ENCODE measurements around the gene SGSM1.
"Not testable (repeated sequence)": the region's sequence is repeated elsewhere in the genome, so short reads cannot be mapped to it uniquely, and the experiment has no call there.

Gene SGSM1

GRCh38 chr22:24809331-24809730 is 3.3 kb downstream of the SGSM1 start:
- no peak for DNase-seq

- no peak for DNase-seq
Measured at GRCh38 chr22:24810043-24810749, 4.2 kb downstream of the SGSM1 start.

- DNase-seq = no peak
Measured at GRCh38 chr22:24812950-24813775, 7.2 kb downstream of the SGSM1 start.

DNA sequence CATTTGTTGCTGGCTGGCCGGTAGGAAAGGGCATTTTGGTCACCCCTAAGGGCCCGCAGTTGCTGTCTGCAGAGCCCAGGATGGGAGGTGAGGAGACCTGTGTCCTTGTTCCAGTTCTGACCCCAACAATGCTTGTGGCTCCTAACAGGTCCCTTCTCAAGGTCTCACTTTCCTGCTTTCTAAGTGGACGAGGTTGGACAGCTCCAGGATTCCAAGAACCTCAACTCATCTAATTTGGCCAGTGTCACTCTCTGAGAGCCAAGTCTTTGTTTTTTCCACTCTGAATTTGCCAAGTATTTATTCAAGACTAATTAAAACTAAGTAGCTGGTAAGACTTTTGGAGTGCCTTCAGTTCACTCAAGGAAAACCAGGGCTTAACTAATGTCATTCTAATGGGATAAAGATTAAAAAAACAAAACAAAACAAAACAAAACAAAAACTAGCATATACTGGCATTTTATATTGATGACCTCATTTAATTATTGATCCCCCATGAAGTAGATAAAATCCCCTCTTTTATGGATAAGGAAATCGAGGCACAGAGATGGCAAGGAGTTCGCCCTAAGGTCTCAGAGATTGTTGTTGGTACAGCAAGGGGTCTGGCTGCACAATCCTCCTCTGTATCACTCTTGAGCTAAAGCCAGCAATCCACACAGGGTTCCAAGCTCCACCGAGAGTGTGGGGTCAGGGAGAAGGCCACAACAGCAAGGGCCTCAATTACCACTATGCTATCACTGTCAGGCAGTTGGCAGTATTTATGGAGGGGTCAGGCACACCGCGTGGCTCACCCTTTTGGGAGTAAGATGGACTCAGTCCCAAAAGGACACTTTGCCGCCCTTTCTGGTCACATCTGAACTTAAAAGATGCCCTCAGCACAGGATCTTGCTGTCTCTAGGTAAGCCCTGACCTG is 8.1 kb downstream of the SGSM1 start:
- no peak for DNase-seq

GRCh38 chr22:24816806-24817205 is 10.8 kb downstream of the SGSM1 start:
- no peak for DNase-seq

DNA sequence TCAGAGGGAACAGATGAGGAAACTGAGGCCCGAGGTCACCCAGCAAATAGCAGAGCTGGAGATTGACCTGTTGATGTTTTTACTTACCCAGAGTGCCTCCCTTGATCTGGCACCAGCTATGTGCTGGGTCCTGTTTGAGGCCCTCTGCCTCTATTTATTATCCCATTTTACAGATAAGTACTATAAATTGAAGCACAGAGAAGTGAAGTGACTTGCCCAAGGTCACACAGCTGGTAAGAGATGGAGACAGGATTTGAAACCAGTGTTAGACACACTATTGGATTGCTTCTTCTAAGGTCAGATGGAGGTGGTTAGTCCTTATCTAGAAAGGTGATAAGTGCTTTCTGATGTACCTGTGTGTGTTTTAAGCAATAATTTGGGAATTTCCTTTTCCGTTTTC is 13.5 kb downstream of the SGSM1 start:
- DNase-seq = no peak

DNA sequence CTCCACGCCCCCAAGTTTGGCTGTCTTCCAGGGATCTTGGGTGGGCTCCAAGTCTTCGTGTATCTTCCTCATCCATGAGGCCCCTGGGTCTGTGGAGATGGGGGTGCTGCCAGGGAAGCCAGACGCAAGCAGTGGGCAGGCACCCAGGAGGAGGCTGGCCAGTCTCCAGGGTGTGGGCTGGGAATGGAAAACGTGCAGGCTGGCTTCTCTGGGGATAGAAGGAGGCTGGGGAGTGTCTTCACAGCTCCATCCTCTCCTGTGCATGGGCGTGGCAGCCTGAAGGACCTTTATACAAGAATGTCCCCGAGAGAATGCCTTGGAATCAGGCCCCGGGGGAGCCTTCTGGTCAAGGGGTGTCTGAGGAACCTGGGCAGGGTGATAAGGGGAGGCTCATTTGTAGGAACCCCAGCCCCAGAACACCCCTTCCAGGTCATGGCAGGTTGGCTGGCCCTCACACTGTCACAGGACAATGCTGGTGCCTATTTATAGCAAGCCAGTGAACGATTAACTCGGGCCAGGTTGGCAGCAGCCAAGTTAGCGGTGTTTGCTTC is 14.0 kb downstream of the SGSM1 start:
- DNase-seq = no peak

DNA sequence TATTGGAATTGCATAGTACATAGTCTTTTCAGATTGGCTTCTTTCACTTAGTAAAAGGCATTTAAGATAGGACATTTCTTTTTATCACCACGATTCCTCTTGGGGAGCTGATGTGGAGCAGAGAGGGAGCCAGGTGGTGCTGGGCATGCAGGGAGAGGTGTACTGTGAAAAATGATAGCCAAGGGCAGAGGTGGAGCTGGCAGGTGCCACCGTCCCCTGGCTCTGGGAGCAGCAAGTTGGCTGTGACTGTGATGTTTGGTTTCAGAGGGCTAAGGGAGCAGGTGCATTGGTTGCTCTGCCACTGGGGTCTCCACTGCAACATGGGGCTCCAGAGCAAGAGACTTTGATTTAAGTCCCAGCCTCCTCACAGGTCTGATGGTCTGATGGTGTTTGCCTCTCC is 16.5 kb downstream of the SGSM1 start:
- DNase-seq = no peak

DNA sequence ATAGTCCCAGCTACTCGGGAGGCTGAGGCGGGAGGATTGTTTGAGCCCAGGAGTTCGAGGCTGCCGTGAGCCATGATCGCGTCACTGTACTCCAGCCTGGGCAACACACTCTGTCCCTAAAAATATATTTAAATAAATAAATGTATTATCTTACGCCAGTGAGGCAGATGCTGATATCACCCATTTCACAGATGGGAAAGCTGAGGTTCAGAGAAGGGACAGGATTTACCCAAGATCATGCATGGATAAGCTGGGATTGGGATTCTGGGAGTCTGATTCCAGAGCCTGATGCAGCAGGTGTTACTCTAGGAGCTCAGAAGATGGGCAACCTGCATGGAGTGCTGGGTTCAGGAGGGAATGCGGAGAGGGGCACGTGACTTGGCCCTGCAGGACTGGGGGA is 17.8 kb downstream of the SGSM1 start:
- no peak for DNase-seq

DNA sequence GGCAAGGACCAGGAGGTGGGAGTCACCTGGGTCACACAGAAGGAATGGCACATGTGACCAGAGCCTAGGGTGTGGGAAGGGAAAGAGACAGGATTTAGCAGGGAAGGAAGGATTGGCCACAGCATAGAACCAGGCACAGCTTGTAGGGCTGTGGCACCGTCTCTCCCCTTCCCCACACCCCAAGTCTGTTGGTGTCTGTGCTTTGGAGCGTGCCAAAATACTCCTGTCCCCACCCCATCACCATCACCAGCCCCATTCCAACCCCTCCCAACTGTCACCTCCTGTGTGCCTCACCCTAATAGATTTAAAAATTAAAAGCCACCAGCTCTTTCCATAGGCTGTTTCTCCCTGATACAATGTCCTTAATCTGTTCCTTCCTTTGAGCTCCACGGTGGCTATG is 18.2 kb downstream of the SGSM1 start:
- no peak for DNase-seq

DNA sequence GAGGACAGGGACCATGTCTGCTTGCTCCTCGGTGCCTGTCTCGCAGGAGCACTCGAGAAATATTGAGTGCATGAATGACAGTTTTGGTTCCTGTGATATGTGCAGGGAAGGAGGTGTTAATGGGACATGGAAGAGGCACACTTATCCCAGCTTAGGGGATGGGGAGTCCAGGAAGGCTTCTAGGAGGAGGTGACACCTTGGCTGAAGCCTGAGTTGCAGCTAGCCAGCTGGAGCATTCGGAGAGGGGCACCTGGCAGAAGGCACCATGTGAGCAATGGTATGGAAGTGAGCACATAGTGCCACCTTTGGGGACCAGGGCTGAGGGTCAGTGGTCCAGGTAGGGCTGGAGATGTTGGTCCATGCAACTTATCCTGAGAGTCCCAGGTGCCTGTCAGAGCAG is 18.9 kb downstream of the SGSM1 start:
- no peak for DNase-seq

DNA sequence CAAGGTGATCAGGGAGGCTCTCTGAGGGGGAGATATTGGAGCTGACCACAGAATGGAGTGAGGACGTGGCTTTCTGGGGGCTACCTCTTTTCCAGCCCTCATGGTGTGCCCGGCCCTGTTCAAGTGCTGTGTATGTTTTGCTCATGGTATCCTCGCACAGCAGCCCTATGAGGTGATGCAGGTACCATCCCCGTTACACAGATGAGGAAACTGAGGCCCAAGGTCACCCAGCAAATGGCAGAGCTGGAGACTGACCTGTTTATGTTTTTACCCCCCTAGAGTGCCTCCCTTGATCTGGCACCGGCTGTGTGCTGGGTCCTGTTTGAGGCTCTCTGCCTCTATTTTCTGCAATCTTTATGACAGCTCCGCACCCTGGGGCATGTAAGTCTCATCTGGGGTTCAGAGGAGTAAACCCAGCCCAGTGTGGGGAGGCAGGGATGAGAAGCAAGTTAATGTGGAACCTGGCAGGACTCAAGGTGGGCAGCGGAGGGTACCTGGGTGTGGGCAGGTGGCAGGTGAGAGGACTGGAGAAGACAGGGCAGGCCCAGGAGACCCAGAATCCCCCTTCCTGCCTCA is 20.8 kb downstream of the SGSM1 start:
- DNase-seq = no peak

DNA sequence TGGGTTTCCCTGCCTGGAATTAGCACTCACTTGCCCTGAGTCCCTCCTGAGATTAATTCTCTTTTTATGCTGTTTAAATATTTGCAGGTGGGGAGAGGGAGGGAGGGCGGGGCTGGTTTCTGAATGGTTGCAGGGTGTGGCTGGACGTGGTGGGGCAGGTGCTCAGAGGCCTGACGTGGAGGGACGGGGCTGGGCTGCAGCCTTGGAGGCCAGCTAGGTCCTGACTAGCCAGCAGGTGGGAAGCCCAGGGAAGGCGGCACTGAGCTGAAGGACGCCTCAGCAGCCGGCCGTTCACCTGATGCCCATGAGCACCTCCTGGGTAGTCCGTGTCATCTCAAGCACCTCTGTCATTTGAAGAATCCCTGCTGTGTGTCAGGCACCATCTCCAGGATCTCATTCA is 21.3 kb downstream of the SGSM1 start:
- DNase-seq = no peak

DNA sequence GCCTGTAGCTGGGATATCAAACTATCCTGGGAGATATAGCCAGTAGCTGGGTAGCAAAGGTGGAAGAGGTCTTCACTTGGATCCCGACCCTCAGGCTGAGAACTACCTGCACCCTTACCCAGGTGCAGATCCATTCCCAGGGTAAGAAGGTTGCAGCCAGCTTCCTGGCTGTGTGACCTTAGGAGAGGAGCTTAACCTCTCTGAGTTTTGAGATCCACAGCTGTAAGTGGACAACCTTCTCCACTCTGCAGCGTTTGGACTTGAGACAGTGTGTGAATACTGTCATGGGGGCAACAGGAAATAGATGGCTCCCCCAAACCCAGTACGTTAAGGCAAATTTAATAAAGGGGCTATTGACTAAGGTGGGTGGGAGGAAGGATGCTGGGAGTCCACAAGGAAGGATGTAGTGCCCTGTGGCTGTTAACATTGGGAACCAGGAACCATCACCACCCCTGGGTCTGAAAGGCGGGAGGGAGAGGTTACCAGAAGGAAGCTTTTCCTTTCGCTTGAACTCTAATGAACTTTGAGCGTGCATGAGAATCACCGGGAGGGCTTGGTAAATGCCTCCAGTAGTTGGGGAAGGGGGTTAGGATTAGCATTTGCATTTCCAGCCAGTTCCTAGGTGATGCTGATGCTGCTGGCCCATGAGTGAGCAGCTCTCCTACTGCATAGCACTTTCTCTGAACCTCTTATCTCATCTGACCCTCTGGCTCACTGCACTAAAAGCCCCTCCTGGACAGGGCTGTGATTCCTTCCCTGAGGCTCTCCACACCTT is 24.4 kb downstream of the SGSM1 start:
- DNase-seq = no peak

- DNase-seq = no peak
Measured at GRCh38 chr22:24831687-24832086, 25.7 kb downstream of the SGSM1 start.

DNA sequence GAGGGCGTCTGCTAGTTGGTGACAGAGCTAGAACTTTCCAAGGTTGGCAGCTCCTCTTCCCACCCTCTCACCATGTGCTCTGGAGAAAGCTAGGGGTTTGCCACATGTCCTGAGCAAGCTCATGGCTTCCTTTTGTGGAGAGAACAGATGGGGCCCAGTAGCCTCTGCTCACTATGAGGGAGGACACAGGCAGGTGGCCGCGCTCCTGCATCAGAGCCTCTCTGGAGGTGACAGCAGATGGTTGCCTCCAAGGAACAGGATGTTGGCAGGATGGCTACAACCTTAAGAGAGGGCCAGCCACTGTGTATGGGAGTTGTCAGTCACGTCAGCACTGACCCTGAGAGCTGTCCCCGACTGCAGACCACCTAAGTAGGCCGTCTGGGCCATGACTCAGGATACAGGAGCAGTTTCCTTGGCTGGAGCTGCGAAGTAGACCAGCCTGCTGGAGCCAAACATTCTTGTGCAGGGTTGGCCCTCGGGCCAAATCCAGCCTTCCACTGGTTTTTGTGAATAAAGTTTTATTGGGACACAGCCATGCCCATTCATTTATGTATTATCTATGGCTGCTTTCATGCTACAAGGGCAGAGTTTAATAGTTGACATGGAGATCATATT is 28.0 kb downstream of the SGSM1 start:
- no peak for DNase-seq

DNA sequence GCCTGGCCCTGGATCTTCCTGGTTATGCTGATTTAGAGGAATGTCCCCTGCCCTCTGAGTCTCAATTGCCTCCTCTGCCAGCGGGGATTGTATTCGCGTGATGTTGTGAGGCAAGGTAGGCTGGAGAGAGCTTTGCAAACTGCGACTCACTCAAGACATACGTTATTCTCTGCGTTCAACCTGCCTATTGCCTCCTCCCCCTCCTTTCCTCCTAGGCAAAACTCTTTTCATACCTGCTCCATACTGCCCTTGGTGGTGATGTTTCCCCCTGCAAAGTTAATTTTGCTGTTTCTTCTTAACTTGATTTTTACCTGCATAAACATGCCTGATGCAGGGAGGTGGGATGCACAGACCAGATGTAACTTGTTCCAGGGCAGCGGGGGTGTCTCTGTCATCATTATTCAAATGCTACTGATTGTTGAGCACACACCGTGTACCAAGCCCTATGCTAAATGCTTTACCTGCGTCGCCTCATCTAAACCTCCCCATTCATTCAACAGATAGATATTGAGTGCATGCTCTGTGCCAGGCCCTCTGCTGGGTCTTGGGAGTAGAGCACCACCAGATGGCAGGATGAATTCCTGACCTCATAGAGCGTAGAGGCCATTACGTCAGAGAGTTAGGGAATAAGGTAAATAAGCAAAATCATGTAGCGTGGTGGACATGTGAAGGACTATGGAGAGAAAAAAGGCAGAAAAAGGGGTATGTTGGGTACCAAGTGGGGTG is 29.0 kb downstream of the SGSM1 start:
- DNase-seq = no peak

- DNase-seq = no peak
Measured at GRCh38 chr22:24836282-24836681, 30.3 kb downstream of the SGSM1 start.

DNA sequence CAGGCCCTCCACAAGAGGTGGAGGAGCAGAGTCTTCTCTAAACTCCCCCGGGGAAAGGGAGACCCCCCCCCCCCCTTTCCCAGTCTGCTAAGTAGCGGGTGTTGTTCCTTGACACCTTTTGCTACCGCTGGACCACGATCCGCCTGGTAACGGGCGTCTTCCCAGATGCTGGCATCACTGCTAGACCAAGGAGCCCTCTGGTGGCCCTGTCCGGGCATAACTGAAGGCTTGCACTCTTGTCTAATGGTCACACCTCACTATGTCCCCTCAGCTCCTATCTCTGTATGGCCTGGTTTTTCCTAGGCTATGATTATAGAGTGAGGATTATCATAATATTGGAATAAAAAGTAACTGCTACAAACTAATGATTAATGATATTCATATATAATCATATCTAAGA is 31.5 kb downstream of the SGSM1 start:
- DNase-seq = not testable (repeated sequence)

DNA sequence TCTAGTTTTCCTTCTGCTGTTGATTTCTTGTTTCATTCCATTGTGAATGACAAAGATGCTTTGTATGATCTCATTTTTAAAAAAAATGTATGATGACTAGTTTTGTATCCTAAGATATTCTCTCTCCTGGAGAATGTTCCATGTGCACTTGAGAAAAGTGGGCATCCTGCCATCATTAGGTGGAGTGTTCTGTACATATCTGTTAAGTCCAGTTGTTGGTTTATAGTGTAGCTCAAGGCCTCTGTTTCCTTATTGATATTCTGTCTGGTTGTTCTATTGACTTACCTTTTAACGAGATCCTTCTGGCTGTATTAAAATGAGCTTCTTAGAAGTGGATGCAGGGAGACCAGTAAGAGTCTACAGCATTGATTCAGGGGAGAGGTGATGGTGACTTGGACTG is 35.2 kb downstream of the SGSM1 start:
- no peak for DNase-seq

GRCh38 chr22:24843048-24843447 is 37.0 kb downstream of the SGSM1 start:
- DNase-seq = no peak

Data from inflammatory macrophage treated with lipopolysaccharide for 4 hours (primary cell).